G401 (cell line): Measurements from ENCODE around the gene ALDH1A2. TPM values are rescaled to one million over a fixed set of nuclear protein-coding genes. Genes with fewer than 3 reads are reported as not detected.
"Not testable (repeated sequence)": the region's sequence is repeated elsewhere in the genome, so short reads cannot be mapped to it uniquely, and the experiment has no call there.

Source experiments
- DNase-seq: peaks from one replicate; pipeline ENCODE4 v3.0.0-alpha.2; 2015; ENCODE audit warnings: low spot score
- in situ Hi-C: cut with HindIII; loops from 2 replicates; pipeline ENCODE4 v1.10.0; 2016; ENCODE audit warnings: low sequenced_read_pairs, mixed read lengths
- total RNA-seq: library from RNA; depleted of rRNA; stranded (reverse); fragments of >200 nt; shearing (Covaris generic); gene quantifications from 2 replicates; pipeline ENCODE4 v1.2.3, GENCODE V29; 2014

ALDH1A2 gene
- total RNA-seq, 1 experiment from 2014 or later: not detected

DNA sequence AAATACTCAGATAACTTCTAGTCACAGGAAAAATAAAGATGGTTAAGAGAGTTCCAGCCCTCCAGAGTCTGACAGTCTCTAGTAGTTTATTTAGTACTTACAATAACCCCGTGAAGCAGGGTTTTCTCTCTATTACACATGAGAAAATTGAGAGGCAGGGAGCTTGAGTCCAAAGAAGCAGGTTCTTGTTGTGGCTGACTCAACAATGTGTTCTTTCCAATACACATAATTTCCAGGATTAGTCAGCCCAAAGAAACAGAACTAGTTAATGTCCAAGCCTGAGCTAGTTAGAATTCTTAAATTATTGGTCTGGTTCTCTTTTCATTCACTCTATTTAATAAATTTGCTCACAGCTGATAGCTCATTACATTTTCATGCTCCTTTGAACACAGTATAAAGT, 49.9 kb downstream of the ALDH1A2 start:
- in situ Hi-C loops: no loop called here
- DNase-seq: no peak

DNA sequence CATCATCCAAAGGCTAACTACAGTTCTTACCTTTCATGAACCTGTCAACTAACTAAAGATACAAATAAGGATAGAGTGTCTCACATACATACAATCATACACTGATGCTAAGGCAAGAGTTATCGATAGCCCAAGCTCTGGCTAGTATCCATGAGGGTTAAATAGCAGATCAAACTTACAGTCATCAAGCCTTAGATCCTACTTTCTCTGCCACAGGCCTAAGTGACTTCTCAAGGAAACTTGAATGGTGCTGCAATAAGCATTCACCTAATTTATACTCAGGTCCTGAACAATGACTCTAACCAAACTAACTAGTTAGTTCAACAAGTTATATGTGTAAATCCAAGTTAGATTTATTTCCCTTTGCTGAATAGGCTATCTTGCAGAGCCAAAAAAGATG, 51.0 kb downstream of the ALDH1A2 start:
- no peak for DNase-seq
- in situ Hi-C loops: no loop called here

DNA sequence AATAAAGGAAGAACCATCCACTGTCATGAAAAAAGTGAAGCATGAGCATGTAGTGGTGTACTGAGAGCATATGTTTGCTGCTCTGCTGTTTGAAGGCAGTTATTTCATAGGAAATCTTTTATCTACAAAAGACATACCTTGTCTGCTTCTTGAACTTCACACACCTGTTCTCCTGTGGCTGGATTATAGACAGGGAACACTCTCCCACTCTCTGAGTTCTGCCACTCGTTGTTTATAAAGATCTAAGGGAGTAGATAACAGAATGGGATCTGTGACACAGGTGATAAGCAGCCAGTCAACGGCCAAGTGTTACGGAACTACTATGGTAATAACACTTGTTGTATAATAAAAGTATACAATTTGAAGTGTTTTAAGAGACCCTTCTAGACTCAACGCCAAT, 51.5 kb downstream of the ALDH1A2 start:
- DNase-seq: no peak
- in situ Hi-C loops: no loop called here

DNA sequence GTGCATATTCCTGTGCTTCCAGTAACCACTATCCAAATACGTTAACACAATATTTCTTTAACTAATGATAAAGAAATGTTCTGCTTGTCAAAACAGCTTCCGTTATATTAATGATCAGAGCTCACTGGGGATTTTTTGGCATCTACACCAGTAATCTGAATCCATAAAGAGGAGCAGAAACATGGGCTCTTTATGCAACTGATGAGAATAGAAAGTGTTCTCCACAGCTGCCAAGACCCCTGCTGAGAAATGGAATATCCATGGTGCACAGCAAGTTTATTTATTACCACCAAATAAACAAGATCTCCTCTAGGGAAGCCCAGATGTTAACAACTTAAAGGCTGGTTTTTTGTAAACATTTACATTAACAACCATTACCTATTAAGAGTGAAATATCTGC, 54.5 kb downstream of the ALDH1A2 start:
- in situ Hi-C loops: no loop called here
- no peak for DNase-seq

DNA sequence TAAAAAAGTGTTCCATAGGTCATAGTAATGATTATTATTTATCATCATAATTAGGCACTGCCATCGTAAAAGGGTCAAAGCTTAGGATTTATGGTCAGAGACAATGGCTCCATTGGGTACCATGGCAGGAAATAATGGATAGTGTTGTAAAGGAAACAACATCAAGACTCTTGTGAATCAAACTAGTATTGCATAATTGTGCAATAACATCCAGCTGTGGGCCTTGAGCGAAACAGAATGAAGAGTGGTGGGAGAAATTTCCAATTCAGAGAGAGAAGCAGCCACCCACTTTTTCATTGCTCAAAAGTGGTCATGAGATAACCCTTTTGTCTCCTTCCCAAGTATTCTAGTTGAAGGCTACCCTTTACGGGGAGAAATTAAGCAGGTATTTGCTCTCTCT, 61.7 kb downstream of the ALDH1A2 start:
- no peak for DNase-seq
- in situ Hi-C loops: no loop called here

DNA sequence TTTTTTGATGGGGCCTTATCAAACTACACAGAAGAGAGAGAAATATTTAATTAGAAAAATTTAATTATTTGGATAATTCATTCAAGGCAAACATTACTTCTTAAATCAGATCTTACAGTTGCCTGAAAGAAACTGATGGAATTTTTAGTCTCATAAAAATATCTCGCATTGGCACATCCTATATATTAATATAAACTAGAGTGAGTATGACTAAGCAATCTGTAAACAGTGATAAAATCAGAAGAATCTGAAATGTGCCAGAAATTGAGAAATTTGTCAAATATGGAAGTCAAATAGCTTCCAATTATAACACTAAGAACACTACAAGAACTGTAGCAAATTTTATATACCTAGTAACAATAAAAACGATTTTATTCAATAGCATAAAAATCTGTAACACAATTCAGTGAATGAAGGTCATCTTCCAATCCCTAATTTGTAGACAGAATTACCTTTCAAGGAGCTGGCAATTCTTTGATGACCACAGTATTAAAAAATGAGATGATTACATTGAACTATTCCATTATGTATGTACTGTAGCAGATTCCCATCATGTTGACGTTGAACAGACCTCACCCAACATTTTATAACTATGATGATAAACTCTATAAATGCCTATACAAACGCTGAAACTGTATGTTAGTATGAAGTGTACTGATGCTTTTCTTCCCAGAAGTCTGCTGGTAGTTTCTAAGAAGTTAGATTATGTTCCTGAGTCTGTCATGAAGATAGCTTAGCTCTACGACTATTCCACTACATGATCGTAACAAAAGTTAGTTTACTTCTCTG, 63.0 kb downstream of the ALDH1A2 start:
- no peak for DNase-seq
- in situ Hi-C loops: no loop called here

DNA sequence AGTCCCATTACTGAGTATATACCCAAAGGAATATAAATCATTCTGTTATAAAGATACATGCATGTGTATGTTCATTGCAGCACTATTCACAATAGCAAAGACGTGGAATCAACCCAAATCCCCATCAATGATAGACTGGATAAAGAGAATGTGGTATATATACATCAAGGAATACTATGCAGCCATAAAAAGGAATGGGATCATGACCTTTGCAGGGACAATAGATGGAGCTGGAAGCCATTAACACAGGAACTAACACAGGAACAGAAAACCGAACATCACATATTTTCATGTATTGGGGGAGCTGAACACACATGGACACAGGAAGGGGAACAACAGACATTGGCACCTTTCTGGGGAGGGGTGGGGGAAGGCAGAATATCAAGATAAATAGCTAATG, 65.8 kb downstream of the ALDH1A2 start:
- DNase-seq, in situ Hi-C loops: not testable (repeated sequence)

DNA sequence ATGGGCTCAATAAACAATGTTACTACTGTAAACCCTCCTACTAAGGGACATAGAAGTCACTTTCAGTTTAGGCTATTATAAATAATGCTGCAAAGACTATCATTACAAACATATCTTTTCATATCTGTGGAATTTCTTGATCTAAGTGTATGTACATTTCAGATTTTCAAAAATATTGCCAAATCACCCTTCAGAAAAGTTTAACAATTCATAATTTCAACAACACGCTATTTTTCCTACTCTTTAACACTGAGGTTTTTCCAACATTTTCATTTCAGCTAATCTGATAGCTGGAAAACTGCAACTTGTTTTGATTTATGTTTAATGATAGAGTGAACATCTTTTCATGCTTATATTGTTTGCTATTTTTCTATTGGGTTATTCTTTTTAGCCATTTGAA, 69.0 kb downstream of the ALDH1A2 start:
- in situ Hi-C loops: no loop called here

DNA sequence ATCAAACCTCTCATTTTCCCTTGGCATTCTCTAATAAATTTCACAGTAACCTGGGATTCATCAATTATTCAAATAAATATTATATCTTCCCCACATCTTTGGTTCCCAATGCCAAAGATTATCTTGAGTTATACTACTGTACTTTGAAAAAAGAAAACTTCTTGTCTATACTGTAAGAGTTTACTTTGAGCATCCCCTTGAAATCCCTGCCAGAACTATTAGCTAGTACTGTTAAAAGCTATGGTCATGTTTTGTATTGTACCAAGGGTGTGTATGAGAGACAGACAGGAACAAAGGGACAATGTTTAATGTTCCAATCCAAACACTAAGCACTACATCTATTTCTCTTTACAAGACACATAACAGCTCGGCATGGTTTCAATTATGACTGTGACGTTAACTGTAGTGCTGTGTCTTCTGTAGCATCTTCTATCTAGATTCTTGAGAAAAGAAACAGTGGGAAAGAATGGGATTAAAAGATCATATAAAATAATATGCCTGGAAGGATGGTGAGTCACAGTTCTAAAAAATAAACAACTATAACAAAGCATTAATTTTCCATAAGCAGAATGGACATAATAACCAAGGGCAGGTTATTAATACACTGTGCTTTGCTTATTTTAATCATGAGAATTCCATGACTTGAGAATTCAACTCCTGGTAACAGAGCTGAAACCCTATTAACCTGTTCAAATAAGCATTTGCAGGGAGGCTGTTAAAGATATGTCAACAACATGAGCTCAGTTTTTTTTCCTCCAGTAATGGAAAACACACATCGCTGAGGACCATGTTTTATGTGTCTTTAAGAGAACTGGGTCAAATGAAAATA, 71.1 kb downstream of the ALDH1A2 start:
- in situ Hi-C loops: no loop called here
- no peak for DNase-seq

More for the DNA sequence above, 69.0 kb downstream of the ALDH1A2 start:
- DNase-seq: no peak

DNA sequence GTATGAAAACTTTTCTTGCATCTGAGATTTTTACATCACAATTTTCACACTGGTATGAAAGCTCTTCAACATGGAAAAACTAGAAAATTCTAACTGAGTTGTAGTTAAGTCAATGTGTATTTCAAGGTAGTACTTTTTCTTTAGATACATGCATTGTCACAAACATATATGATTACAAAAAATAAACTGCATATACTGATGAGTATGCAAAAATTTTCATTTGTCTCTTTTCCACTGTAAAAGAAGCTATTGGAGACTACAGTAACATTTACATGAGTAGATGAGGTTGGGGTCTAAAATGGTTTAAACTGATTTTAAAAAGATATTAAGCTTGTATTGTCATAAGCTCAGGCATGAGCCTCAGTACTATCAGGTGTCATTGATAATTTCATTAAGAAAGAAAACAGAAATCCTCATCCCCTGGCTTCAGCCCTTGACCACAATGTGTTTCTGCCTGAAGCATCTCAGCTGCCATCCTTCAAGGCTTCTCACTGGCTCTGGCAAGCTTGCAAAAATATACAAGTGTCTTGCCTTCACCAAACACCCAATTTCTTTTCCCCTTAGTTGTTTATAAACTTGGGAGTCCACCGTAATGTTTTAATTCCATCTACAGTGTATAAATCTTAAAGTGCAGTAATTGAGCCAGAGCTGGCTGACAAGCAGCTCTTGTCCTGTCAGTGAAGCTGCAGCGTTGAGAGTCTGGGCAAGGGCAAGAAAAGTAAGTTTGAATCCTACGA, 71.9 kb downstream of the ALDH1A2 start:
- in situ Hi-C loops: no loop called here
- DNase-seq: no peak

DNA sequence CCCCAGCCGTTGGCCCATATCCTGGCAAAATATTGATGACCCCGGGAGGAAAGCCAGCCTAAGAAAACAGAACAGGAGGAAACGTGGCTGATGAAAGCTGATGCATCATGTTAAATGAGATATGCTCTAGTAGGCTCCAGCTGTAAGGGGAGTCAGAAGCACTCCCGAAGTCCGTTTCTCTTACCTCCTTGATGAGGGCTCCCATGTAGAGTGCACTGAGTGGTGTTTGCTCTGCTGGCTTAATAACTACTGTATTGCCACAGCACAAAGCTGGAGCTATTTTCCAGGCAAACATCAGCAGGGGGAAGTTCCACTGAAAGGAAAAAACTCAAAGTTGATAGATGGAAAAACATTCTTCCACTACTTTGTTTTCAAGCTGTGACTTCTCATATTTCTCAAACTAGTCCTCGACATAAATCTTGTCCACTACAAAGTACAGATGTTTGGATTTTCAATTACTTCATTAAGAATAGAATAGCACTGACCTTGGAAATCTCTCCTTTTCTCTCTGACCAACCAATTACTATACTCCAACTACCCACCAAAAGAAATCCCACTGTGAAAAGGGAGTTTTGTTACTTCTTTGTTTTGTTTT, 72.7 kb downstream of the ALDH1A2 start:
- DNase-seq: no peak
- in situ Hi-C loops: no loop called here

DNA sequence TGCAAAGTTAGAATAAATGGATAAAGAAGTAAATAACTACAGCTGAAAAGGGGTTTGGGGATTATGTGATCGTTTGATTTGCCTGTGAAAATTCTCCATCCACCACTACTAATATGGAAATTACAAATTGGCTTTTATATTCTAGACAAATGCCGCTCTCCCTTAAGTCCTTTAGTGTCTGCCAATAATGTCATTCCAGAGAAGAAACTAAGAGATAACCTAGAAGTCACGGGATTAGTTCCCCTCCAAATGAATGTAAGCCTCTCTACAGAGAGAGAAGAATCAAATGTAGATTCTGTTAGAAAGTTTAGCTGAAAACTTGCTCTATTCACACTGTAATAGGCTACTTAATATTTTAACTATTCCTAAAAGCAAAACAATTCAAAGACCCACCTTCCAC, 92.0 kb downstream of the ALDH1A2 start:
- DNase-seq: no peak
- in situ Hi-C loops: no loop called here

DNA sequence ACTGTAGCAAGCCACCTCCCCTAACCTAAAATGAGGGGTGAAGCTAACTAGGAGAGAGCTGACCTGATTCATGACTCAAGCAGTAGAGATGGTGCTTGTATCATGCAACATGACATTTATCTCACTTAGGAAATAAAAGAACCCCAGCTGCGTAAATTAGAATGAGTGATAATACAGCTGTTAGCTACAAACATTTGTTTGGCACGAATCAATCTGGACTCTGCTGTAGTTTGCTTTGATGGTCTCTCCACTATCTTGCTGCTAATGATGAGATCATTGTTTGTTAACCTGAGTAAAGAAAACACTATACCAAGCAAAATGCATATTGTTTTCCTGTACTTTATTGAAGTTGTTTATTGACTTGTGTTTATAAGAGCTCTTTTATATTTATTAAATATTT, 92.6 kb downstream of the ALDH1A2 start:
- no peak for DNase-seq
- in situ Hi-C loops: no loop called here

DNA sequence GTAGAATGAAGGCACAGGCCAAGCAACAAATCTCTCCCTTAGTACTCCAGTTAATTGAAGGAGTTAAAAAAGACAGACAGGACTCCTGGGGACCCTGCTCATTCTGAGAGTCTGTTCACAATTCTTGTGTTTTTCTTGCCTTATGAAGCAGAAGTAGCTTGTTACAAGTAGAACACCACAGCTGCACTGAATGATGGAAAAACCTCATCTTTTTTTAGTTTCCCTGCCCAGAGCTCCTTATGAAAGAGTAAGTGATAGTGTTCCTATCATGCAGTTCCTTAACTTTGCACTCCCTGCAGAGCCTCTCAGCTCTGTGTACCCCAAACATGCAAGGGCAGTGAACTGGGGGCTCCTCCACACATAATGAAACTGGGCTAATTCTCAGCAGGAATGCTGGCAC, 95.5 kb downstream of the ALDH1A2 start:
- in situ Hi-C loops: no loop called here
- DNase-seq: no peak

DNA sequence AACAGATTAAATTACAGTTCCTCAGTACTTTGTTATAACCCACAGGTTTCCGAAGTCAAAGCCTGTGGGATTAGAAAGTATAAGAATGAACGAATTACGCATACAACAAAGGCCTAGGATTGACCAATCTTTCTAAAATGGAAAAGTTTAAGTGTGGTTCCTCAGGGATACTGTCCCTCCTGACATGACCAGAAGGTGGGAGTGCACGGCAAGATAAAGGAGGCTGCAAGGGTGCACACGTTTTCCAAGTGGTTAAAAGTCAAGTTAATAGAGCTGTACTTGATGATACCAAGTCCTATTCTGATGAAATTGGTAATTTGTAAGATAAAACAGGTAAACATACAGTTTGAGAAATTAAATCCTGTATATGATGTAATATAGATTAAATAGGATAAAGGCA, 96.2 kb downstream of the ALDH1A2 start:
- no peak for DNase-seq
- in situ Hi-C loops: no loop called here

DNA sequence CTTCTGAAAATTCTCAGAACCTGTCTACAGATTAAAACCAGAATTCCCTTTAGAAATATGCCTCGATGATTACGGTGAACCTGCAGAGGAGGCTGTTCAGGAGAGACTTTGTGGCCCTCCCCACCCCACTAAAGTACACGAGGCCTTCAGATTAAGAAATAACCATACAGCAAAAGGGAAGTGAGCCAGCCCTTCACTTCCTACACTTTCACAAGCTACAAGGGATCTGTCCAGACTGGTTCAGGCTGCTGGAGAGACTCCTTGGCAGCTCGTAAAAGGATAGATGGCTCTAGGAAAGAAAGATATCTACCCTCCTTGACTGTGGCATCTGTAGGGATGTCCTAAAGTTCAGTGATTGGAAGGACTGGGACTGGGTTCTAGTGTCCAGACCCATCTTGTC, 102.6 kb downstream of the ALDH1A2 start:
- in situ Hi-C loops: no loop called here
- no peak for DNase-seq

DNA sequence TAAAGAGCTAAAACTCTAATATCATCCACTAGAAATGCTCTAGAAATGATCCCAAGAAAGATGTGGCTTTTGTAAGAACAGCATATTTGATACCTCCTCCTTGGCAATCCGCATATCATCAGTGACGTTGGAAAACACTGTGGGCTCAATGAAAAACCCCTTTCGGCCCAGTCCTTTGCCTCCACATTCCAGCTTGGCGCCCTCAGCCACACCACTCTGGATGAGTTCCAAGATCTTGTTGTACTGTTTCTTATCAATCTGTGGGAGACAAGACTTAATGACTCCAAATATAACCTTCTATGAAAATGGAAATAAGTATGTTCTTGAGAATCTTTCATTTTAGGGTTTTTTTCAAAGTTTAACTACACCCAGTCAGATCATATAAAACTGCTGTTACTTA, 103.6 kb downstream of the ALDH1A2 start:
- in situ Hi-C loops: no loop called here
- DNase-seq: no peak

DNA sequence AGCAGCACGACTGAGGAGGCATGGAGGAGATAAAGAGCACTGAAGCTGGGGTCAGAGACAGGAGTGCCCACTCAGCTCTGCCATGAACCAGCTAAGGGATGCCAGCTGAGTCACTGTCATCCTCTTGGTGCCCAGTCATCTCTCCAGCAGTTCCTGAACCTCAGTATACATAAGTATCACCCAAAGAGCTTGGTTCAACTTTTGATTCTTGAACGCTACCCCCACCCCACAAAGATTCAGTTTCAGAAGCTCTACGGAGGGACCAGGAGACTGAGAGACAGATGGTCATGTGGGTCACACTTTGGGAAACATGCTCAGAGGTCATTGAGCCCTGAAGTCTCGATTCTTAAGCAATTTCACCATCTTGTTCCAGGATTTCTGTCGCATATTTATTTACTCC, 108.4 kb downstream of the ALDH1A2 start:
- in situ Hi-C loops: no loop called here

DNA sequence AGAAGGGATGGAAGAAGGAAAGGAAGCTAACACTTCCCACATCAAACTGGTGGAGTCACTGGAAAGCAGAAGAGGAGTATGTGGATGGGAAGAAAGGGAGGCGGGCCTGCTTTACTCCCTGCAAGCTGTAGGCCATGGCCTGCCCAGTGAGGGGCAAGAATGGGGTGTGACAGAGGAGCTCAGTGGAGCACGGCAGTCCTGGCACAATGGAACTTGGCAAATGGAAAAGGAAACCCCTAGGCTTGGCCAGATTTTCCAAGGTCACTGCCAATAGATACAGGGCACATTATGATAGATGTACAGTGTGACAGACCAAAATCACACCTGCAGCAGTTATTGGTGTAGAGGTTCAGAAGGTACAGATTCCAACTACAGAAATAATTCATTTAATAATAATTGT, 111.6 kb downstream of the ALDH1A2 start:
- in situ Hi-C loops: no loop called here

More for the DNA sequence above, 108.4 kb downstream of the ALDH1A2 start:
- DNase-seq: no peak

More for the DNA sequence above, 111.6 kb downstream of the ALDH1A2 start:
- no peak for DNase-seq
